PC-3 (cell line): ENCODE measurements around the gene TTC39B.

Experiments
- EZH2 ChIP-seq: fragments of 300-600 bp; sonication (generic); IDR thresholded peaks from one replicate; pipeline ENCODE4 v1.6.1; 2017; ENCODE audit warnings: antibody characterized with exemption, mild to moderate bottlenecking, low read length; ENCODE audit not compliant: unreplicated experiment
- TF ChIP-seq, protein P1 (sequence below): fragments of 300-600 bp; sonication (generic); conservative IDR thresholded peaks from 2 replicates; pipeline ENCODE4 v1.5.1; 2017; ENCODE audit warnings: antibody characterized with exemption, low read depth, mild to moderate bottlenecking, low read length

DNA sequence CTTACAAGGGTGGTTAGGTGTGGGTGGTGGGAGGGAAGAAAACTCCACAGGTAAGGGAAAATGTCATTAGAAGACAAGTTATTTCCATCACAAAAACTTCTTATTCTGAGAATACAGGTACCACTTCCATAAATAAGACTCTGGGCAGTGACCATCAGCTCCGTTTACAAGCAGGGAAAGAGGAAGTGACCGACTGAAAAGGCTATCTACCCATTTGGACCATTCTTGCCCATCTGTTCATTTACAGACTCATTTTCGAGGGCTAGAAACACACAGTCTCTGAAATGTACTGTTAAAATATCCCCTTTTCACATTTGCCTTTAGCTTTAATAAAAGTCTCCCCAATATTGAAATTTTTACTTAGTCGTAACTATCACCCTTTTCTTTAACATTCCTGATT is 79.5 kb downstream of the TTC39B start:
- no peak for TF ChIP-seq EZH2
- TF ChIP-seq, protein P1, sequence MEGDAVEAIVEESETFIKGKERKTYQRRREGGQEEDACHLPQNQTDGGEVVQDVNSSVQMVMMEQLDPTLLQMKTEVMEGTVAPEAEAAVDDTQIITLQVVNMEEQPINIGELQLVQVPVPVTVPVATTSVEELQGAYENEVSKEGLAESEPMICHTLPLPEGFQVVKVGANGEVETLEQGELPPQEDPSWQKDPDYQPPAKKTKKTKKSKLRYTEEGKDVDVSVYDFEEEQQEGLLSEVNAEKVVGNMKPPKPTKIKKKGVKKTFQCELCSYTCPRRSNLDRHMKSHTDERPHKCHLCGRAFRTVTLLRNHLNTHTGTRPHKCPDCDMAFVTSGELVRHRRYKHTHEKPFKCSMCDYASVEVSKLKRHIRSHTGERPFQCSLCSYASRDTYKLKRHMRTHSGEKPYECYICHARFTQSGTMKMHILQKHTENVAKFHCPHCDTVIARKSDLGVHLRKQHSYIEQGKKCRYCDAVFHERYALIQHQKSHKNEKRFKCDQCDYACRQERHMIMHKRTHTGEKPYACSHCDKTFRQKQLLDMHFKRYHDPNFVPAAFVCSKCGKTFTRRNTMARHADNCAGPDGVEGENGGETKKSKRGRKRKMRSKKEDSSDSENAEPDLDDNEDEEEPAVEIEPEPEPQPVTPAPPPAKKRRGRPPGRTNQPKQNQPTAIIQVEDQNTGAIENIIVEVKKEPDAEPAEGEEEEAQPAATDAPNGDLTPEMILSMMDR = no peak
